Measurements from ENCODE around the gene SLC35B2. TPM values are rescaled to one million over a fixed set of nuclear protein-coding genes. Genes with fewer than 3 reads are reported as not detected.

Gene SLC35B2
- total and polyA plus RNA-seq, 8 donors, result 38.7 to 50.3 (median 43.7) TPM

DNA sequence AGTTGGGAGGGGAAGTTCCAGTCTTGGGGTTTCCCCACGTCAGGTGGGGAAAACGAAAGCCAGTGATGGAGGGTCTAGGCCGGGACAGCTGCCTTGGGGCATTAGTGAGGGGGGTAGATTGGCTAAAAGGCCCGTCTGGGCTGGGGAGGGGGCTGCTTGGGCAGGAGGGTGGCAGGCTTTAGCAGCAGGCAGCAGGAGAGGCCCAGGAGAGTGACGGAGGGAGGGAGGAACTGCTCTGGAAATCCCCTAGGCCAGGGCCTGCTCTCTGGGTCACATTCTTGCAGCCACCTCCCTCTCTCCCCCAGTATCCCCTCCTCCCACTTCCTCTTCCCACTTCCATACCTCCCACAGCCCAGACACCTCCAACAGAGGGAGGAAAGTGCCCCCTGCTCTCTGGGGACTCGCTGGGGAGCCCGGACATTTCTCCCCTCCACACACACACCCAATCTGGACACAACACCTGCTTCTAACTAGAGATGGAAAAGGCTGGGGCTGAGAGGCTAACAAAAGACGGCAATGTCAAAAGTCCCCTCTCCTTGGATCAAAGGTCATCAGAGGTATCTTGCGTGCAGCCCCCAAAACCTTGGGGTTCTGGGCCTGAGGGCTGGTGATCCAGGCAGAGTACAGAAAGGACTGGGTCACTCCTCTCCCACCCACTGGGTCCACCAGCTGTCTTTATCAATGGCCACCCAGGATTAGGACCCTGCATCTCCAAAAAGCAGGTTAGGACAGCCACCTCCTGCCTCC is 6.2 kb upstream of the SLC35B2 start:
- peaks cover 28 to 46% of the 10 kb centered on the region in 2 donors for H3K4me1 ChIP-seq
- TF ChIP-seq, protein P1, sequence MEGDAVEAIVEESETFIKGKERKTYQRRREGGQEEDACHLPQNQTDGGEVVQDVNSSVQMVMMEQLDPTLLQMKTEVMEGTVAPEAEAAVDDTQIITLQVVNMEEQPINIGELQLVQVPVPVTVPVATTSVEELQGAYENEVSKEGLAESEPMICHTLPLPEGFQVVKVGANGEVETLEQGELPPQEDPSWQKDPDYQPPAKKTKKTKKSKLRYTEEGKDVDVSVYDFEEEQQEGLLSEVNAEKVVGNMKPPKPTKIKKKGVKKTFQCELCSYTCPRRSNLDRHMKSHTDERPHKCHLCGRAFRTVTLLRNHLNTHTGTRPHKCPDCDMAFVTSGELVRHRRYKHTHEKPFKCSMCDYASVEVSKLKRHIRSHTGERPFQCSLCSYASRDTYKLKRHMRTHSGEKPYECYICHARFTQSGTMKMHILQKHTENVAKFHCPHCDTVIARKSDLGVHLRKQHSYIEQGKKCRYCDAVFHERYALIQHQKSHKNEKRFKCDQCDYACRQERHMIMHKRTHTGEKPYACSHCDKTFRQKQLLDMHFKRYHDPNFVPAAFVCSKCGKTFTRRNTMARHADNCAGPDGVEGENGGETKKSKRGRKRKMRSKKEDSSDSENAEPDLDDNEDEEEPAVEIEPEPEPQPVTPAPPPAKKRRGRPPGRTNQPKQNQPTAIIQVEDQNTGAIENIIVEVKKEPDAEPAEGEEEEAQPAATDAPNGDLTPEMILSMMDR (IDR thresholded peaks at IDR 0.05), result no peak
- H3K36me3 ChIP-seq, result peaks cover 0 to 38% of the 10 kb centered on the region in 2 donors
- peaks cover 0 to 4% of the 10 kb centered on the region in 2 donors for H3K27me3 ChIP-seq
- no peaks in the 10 kb centered on the region for H3K9me3 ChIP-seq
- peak overlapping the region; percentile 83 to 87 for H3K4me3 ChIP-seq
- intact Hi-C loops (cut with DNase I), result no loop called here
- peak overlapping the region; percentile 85 to 90 for H3K27ac ChIP-seq
- ATAC-seq (peak; percentile 42), DNase-seq (peak in 1 of 4 donors; percentile 71)

DNA sequence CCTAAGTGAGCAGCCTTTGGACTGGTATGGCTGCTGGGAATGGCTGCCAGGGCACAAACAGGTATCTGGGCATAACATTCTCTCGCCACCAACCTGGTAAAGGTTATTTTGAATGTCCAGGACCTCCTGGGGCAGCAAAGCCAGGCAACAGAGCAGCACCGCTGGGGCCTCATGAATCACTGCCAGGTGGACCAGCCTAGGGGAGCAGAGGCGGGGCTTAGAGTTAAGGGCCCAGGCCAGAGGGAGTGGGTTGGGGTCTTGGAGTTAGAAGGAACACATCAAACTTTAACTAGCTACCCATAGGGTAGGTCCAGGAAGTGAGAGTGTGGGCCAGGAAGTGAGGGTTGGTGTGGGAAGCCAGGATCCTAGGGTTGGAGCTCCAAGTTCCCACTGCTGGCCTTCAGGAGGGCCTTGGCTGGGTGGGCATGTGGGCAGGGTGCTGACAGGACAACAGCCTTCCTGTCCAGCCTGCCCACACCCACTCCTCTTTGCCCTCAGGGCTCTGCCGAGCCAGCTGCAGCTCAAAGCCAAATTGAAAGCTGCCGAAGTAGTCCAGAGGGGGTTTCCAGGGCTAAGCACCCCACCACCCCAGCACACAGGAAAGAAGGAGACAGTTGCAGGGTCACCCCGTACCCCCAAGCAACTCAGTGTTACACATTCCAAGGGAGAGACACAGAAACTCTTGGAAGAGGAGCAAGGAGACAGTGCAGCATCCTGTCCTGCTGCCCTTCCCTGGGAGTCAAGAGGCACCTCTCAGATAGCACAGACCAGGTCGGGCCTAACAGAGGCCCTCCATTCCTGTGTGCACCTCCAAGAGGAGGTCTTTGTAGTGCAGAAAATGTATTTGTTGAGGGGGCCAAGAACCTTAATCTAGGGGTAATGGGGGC is 5.4 kb upstream of the SLC35B2 start:
- TF ChIP-seq, protein P1 (IDR thresholded peaks at IDR 0.05), result no peak
- no peak for ATAC-seq
- Histone ChIP-seq H3K4me3 (peak overlapping the region; percentile 83 to 87), H3K4me1 (peaks cover 30 to 54% of the 10 kb centered on the region in 2 donors), H3K27me3 (no peaks in the 10 kb centered on the region), H3K27ac (peak overlapping the region; percentile 39 to 90), H3K9me3 (no peaks in the 10 kb centered on the region), H3K36me3 (peaks cover 0 to 42% of the 10 kb centered on the region in 2 donors)
- no peak for DNase-seq
- intact Hi-C loops (cut with DNase I), result no loop called here

DNA sequence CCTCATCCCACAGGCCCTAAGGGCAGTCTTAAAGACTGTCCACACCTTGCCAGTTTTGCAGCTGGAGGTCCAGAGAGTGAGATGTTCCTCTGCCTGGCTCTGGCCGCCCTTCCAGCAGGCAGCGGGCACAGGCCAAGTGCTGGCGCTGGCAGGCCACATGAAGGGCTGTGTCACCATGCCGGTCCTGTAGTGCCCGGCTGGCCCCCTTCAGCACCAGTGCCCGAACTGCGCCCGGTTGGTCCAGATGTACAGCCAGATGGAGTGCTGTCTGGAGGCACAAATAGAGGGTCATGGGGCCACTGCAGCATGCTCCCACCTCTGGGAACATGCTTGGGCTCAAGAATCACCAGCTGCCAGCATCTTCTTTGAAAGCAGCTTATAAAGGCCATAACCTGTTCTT is 4.3 kb upstream of the SLC35B2 start:
- TF ChIP-seq, protein P1 (IDR thresholded peaks at IDR 0.05), result no peak
- H3K36me3 ChIP-seq, result peaks cover 0 to 42% of the 10 kb centered on the region in 2 donors
- no peaks in the 10 kb centered on the region for H3K9me3 ChIP-seq
- intact Hi-C loops (cut with DNase I), result no loop called here
- peaks cover 34 to 61% of the 10 kb centered on the region in 2 donors for H3K4me1 ChIP-seq
- H3K4me3 ChIP-seq, result no peak overlapping the region
- H3K27ac ChIP-seq, result no peak overlapping the region
- no peaks in the 10 kb centered on the region for H3K27me3 ChIP-seq
- DNase-seq (no peak), ATAC-seq (no peak)

DNA sequence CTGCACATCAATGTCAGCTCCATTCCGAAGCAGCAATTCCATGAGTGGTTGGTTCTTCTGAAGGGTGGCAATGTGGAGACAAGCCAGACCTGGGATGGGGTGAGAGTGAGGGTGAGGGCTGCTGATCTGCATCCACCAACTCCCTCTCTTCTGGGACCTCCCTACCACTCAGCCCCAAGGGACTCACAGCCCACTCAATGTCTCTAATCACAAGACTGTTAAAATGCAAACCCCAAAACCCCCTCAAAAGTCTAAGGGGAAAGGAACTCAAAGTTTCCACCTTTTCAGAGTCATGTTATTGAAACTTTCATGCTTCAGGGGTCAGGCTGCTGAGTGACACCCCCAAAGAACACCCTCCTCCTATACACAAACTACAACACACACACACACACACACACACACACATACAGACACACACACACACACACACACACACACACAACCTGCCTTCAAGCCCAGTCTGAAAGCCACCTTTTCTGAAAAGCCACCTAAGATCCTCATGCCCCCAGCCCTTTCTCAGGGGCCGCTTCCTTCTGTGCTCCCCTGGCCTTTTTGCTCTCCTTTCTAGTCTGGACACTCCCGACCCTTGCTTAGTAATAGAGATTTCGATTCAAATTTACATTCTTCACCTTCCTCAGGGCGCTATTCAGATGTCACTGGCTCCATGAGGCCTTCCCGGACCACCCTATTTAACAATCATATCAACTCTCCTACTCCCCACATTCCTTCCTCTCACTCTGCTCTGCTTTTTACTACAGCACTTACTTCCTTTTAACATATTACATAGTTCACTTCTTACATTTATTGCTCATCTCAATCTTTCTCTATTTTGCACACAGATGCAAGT is 3.3 kb upstream of the SLC35B2 start:
- H3K36me3 ChIP-seq, result peaks cover 0 to 42% of the 10 kb centered on the region in 2 donors
- H3K4me1 ChIP-seq, result peaks cover 41 to 63% of the 10 kb centered on the region in 2 donors
- TF ChIP-seq, protein P1 (IDR thresholded peaks at IDR 0.05), result no peak
- ATAC-seq, result no peak
- H3K27ac ChIP-seq, result no peak overlapping the region
- no peak for DNase-seq
- no peaks in the 10 kb centered on the region for H3K9me3 ChIP-seq
- no peak overlapping the region for H3K4me3 ChIP-seq
- intact Hi-C loops (cut with DNase I), result no loop called here
- H3K27me3 ChIP-seq, result no peaks in the 10 kb centered on the region
